HUES6 (cell line): ENCODE data around the gene UQCRC2.

Experiments used
- H3K27ac ChIP-seq: 2 replicates; pipeline ENCODE4 v1.7.0; 2013; ENCODE audit warnings: low read depth, mild to moderate bottlenecking, low read length, inconsistent platforms
- H3K27me3 ChIP-seq: 2 replicates; pipeline ENCODE4 v1.6.1; 2013; ENCODE audit warnings: low read length; ENCODE audit not compliant: control insufficient read depth, insufficient read depth
- H3K36me3 ChIP-seq: 2 replicates; pipeline ENCODE4 v1.6.1; 2013; ENCODE audit warnings: low read length; ENCODE audit not compliant: control insufficient read depth, insufficient read depth
- H3K4me1 ChIP-seq: 2 replicates; pipeline ENCODE4 v1.6.1; 2013; ENCODE audit warnings: low read length; ENCODE audit not compliant: control insufficient read depth, insufficient read depth
- H3K4me3 ChIP-seq: 2 replicates; pipeline ENCODE4 v1.5.1; 2013; ENCODE audit warnings: low read depth, low read length
- H3K9ac ChIP-seq: one replicate; pipeline ENCODE4 v1.6.1; 2013; ENCODE audit warnings: mild to moderate bottlenecking, low read length
- H3K9me3 ChIP-seq: 2 replicates; pipeline ENCODE4 v1.6.1; 2013; ENCODE audit warnings: low read depth, low read length; ENCODE audit not compliant: control insufficient read depth, insufficient read depth

UQCRC2 gene

DNA sequence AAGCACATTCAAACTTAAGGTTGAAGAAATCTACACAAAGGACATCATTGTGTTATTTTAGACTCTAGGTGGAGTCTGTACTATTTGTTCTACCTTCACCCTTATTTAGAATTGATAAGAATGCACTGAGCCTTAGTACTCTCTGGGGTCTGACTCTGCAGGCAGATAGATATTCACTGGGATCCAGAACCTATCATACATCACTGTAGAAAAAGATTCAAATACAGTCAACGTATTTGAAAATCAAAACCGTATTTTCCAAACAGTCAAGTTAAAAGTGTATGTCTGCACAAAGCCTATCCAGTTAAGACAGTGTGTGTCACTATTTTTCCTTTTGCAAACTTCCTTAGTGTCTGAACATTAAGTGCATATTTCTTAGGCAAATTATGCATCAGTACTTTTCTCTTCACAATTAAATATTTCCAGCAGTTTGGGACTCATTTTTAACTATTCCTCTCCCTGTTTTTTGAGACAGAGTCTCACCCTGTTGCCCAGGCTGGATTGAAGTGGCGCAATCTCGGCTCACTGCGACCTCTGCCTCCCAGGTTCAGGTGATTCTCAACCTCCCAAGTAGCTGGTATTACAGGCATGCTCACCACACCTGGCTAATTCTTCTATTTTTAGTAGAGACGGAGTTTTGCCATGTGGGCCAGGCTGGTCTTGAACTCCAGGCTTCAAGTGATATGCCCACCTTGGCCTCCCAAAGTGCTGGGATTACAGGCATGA lies 77.1 kb downstream of the UQCRC2 start:
- no peak overlapping the region for H3K9ac ChIP-seq
- H3K36me3 ChIP-seq, result no peaks in the 10 kb centered on the region; the same call in 1 of the 2 replicates
- H3K9me3 ChIP-seq, result no peaks in the 10 kb centered on the region
- H3K4me1 ChIP-seq, result 0 out of 2 replicates have a peak, but pooled peaks cover 4% of the 10 kb centered on the region
- no peak overlapping the region for H3K4me3 ChIP-seq
- no peaks in the 10 kb centered on the region for H3K27me3 ChIP-seq
- H3K27ac ChIP-seq, result no peak overlapping the region

DNA sequence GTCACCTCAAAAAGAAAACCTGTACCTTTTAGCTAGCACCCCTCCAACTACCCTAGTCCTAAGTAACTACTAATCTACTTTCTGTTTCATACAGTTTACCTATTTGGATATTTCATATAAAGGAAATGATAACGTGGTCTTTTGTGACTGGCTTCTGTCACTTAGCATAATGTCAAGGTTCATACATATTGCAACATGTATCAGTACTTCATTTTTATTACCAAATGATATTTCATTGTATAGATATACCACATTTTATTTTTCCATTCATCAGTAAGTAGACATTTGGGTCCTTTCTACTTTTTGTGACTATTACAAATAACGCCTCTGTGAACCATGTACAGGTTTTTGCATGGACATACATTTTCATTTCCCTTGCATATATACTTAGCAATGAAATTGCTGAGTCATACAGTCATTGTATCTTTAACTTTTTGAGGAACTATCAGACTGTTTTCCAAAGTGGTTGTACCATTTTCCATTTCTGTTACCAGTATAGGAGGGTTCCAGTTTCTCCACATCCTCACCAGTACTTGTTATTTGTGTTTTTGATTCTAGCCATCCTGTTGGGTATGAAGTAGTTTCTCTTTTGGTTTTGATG lies 78.4 kb downstream of the UQCRC2 start:
- Histone ChIP-seq H3K27ac (no peak overlapping the region), H3K9ac (no peak overlapping the region), H3K4me1 (0 out of 2 replicates have a peak, but pooled peaks cover under 1% of the 10 kb centered on the region)

More for the DNA sequence above, 78.4 kb downstream of the UQCRC2 start:
- H3K4me3 ChIP-seq, result no peak overlapping the region
- no peaks in the 10 kb centered on the region for H3K9me3 ChIP-seq
- no peaks in the 10 kb centered on the region for H3K27me3 ChIP-seq
- H3K36me3 ChIP-seq, result no peaks in the 10 kb centered on the region; the same call in 1 of the 2 replicates
